Pulmonary artery endothelial cell (primary cell): Measurements from ENCODE around the gene SLC25A30. TPM values are rescaled to one million over a fixed set of nuclear protein-coding genes. Genes with fewer than 3 reads are reported as not detected.
A peak's percentile ranks its signal among the peaks of the same experiment; 100 is the strongest.

Experiments used
- DNase-seq: peaks from one replicate; pipeline ENCODE4 v3.0.0-alpha.2; 2011; ENCODE audit warnings: low read depth, low spot score
- total RNA-seq: library from RNA; depleted of rRNA; stranded (reverse); fragments of >200 nt; gene quantifications from 2 replicates; pipeline ENCODE4 v1.2.3, GENCODE V29; 2014

The SLC25A30 gene, protein sequence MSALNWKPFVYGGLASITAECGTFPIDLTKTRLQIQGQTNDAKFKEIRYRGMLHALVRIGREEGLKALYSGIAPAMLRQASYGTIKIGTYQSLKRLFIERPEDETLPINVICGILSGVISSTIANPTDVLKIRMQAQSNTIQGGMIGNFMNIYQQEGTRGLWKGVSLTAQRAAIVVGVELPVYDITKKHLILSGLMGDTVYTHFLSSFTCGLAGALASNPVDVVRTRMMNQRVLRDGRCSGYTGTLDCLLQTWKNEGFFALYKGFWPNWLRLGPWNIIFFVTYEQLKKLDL
- 15.6 and 32.2 TPM in 2 replicates for total RNA-seq

DNA sequence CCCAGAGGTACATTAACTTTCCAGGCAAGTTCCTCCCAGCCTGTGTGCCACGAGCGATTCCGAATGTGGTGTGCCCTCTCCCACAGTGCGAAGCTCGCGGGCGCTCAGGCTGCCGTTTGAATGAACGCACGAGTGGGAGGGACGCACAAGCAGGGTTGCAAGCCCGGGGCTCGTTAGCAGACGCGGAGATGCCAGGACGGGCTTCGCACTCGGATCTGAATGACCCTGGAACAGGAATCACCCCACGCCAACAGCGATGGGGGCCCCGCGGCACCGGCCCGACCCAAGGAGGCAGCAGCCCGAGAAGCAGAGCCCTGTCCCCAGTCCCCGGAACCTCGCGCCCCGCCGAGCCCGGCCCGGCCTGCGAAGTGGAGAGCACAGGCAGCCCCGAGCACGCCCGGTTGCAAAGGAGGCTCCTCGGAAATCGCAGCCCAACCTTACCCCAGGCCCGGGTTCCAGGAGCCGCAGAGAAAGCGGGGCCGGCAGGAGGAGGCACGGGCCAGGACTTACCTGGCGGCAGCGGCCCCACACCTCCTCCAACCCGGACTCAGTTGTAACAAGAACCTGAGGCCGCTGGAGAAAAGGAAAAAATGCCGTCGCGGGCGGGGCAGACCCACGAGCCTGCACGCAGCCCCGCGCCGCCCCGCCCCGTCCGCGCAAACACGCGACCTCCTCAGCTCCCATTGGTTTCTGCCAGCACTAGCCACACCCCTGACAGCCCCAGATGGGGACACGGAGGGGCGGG is at the start of gene SLC25A30:
SLC25A30 (minus strand) TSS at position 584 of the 745 bp plus-strand sequence. CDS start 6,948 bp downstream, outside the sequence.
- DNase-seq = peak; percentile 77

DNA sequence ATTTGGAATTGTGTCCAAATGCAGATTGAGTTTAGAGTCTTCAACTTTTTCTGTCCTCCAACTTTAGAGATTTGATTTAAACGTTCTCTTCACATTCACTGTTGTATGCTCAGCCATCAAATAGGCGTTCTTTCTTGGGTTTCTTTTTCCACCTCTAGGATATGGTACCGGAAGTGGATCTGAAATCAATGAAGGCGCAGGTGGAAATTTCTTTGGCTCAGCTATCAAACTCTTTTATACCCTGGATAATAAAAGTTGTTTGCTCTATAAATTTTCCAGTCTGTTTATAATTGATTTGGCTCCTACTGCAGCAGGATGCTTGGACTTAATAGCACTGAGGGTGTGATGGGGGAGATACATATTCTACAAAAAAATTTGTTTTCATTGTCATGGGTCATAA is 48.2 kb upstream of the SLC25A30 start:
- DNase-seq = no peak

DNA sequence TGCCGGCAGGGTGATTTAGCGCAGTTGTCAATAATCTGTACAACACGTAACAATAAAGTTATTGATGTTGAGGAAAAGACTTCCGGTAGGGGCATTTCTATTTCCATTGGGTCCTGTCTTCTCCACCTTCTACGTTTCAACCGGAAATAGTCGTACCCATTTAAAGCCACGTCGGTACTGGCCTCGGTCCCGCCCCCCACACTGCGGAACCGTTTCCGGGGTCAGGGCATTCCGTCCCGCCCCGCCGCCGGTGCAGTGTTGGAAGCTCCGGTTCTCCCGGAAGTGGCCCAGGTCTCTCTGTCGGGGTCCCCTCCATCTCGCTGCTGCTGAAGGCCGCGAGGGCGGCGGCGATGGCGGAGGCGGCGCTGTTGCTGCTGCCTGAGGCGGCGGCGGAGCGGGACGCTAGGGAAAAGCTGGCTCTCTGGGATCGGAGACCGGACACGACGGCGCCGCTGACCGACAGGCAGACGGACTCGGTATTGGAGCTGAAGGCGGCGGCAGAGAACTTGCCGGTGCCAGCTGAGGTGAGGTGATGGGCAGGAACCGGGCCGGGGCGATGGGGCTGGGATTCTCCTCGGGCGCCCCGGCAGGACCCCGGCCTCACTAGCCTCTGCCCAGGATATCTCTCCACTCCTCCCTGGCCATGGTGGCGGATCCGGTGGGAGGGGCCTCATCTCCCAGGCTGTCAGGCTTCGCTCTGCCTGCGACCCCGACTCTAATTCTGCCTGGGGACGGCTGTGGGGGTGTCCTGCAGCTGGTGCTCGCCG is 46.7 kb upstream of the SLC25A30 start, which contains the start of gene COG3:
COG3 (plus strand) TSS at position 253 of the 767 bp plus-strand sequence; CDS start at position 351, 98 bp downstream.
- peak; percentile 92 for DNase-seq

GRCh38 chr13:45464141-45464686 is 46.0 kb upstream of the SLC25A30 start:
- DNase-seq = no peak

GRCh38 chr13:45456196-45456972 is 38.2 kb upstream of the SLC25A30 start:
- DNase-seq = no peak

DNA sequence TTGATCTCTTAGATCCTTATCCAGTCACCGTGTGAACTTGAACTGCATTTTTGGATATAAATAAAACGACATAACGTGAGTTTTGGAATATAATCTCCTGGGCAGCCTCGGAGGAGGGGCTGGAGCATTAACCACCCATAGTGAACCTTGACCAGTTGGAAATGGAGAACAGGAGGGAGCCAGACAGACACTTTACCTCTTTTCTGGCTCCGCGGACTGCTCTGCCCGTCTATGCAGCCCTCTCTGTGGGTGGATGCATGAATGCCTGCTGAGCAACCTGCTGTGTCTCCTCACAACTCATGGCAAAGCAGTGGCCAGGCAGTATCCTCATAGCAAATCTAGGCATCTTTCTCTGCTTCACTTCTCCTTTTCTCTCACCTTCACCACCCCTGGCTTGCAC is 36.0 kb upstream of the SLC25A30 start:
- DNase-seq = no peak

DNA sequence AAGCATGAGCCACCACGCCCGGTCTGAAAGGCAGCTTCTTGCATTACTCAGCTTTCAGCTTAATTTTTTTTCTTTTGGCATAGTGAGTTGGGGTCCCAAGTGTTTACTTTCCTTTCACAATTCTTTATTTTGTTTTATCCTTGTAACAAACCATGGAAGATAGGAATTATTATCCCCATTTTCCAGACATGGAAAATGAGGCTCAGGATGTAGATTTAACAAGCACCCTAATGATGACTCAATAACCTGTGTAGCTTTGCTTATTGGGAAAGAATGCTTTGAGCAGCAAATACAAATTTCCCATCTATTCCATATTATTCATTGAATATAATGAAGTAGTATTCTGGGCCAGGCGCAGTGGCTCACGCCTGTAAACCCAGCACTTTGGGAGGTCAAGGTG is 33.1 kb upstream of the SLC25A30 start:
- DNase-seq = no peak

DNA sequence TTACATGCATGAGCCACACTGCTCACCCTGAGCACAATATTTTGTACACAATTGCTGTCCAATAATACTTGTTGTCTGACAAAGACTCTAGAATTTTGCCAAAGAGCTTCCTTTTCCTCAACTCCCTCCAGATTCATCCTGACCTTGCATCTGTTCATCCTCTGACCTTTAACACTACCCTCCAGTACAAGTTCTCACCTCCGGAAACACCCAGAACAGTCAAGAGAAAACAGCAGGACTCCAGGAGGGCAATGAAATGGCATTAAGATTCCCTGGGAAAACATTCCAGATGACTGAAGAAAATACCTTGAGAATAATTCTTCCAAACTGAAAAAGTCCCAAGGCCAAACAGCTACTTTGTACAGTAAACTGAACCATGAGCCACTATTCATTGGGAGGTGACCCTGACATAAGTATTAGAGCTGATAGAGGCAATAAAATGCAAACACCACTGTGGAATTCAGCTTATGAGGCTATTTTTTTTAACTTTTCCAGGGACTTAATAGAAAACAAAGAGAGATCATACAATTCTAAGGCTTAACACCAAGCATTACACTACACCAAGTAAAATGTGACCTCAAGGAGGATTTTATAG is 30.9 kb upstream of the SLC25A30 start:
- DNase-seq = no peak

- no peak for DNase-seq
These were observed 29.0 kb upstream of the SLC25A30 start for GRCh38 chr13:45447050-45447661.

- no peak for DNase-seq
These were observed 28.0 kb upstream of the SLC25A30 start for GRCh38 chr13:45446181-45446580.

- DNase-seq = no peak
These were observed 26.9 kb upstream of the SLC25A30 start for GRCh38 chr13:45445053-45445452.

- no peak for DNase-seq
These were observed 23.5 kb upstream of the SLC25A30 start for GRCh38 chr13:45441633-45442032.

GRCh38 chr13:45439781-45440462 is 21.7 kb upstream of the SLC25A30 start:
- no peak for DNase-seq

DNA sequence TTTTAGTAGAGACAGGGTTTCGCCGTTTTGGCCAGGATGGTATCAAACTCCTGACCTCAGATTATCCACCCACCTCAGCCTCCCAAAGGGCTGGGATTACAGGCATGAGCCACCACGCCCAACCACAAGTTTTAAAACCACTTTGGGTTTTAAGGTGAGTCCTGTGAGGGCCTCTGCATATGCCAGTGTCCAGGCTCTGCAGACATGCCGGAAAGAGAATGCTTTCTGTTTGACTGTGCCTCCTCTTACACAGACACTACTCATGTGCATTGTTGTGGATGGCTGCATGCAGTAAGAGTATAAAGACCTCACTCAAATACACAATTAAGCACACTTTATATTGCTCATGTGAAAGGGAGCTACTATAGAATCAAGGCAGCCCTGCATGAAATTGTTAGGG is 20.8 kb upstream of the SLC25A30 start:
- no peak for DNase-seq

DNA sequence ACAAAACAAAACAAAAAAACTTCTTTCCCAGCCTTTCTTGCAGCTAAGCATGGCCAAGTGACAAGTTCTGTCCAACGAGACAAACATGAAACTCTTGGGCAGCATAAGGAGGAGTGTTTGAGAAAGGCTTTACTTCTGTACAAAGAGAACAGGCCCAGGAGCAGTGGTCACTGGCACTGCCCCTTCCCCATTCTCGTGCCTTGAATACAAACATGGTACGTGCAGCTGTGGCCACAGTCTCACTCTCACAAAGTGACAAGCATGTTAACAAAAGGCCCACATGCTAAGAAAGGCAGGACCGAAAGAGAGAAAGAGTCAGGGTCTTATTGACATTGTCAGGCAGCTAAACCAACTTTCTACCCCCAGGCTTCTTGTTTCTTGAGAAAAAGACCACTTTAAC is 19.8 kb upstream of the SLC25A30 start:
- no peak for DNase-seq

- no peak for DNase-seq
These were observed 18.8 kb upstream of the SLC25A30 start for GRCh38 chr13:45436953-45437352.

DNA sequence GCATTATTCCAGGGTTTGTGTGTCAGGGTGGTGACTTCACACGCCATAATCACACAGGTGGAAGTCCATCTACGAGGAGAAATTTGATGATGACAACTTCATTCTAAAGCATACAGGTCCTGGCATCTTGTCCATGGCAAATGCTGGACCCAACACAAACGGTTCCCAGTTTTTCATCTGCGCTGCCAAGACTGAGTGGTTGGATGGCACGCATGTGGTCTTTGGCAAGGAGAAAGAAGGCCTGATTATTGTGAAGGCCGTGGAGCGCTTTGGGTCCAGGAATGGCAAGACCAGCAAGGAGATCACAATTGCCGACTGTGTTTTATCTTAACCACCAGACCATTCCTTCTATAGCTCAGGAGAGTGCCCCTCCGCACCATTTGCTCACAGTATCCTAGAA is 18.2 kb upstream of the SLC25A30 start:
- no peak for DNase-seq

DNA sequence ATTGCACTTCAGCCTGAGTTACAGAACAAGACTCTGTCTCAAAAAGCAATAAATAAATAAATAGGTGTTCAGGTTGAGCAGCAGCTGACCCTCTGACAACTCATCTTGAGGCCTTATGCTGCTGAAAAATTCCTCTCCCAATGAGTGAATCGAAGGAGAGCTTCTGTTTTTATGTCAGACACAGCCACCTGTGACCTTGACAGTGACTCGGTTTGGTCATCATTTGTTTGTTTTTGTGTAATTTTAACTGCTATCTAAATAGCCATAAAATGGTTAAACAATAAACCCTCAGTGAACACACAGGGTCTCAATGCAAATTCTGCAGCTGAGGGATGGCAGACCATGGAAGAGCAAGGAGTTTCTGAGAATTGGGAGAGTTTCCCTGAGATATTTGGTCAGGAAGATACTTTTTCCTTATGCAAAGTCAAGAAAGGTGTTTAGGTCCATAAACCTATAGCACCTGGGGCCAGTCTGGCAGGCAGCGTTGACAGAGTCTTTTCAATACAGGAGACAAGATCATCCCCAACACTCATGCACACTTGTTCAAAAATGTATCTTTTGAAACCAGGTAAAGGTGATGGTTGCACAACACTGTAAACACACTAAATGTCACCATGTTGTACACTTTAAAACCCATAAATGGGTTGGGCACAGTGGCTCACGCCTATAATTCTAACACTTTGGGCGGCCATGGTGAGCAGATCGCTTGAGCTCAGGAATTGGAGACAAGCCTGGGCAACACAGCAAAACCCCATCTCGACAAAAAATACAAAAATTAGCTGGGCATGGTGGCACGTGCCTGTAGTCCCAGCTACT is 16.6 kb upstream of the SLC25A30 start:
- DNase-seq = no peak

- DNase-seq = no peak
These were observed 15.2 kb upstream of the SLC25A30 start for GRCh38 chr13:45433381-45433790.
